ENCODE results near the gene MTX2.

The MTX2 gene

GRCh38 chr2:176385219-176385759 lies 116.0 kb downstream of the MTX2 start:
- TF ChIP-seq CTCF (IDR thresholded peaks at IDR 0.05; ENCODE audit: borderline replicate concordance, insufficient read depth, low read depth, low read length): no peak
- no peak overlapping the region for H3K4me3 ChIP-seq (ENCODE audit: low read depth, low read length)

GRCh38 chr2:176385838-176386237 lies 116.6 kb downstream of the MTX2 start:
- peak; percentile 12; the same call in 1 of the 2 replicates for TF ChIP-seq CTCF (IDR thresholded peaks at IDR 0.05; ENCODE audit: borderline replicate concordance, insufficient read depth, low read depth, low read length)

More at GRCh38 chr2:176385838-176386237, 116.6 kb downstream of the MTX2 start:
- H3K4me3 ChIP-seq (ENCODE audit: low read depth, low read length): no peak overlapping the region

All from GM12875 (cell line).